Measurements from ENCODE around the gene EPHB4. TPM values are rescaled to one million over a fixed set of nuclear protein-coding genes. Genes with fewer than 3 reads are reported as not detected.
"Not testable (repeated sequence)": the region's sequence is repeated elsewhere in the genome, so short reads cannot be mapped to it uniquely, and the experiment has no call there.

Gene EPHB4
- total RNA-seq, 4 donors from 2014 or later = 19.0 to 55.6 (median 41.5) TPM

GRCh38 chr7:100764841-100765240, 62.5 kb downstream of the EPHB4 start:
- no peak overlapping the region for H3K4me3 ChIP-seq
- no peaks in the 10 kb centered on the region for H3K9me3 ChIP-seq
- 58 to 72% methylated on average over 4 of the region's 10 CpGs for WGBS, 2 donors (ENCODE audit: low coverage in 1 of 2)
- ATAC-seq = no peak
- no peaks in the 10 kb centered on the region for H3K4me1 ChIP-seq
- H3K36me3 ChIP-seq = no peaks in the 10 kb centered on the region
- no peak overlapping the region for H3K27ac ChIP-seq
- H3K27me3 ChIP-seq = peaks cover 13% of the 10 kb centered on the region
- TF ChIP-seq, protein P1, sequence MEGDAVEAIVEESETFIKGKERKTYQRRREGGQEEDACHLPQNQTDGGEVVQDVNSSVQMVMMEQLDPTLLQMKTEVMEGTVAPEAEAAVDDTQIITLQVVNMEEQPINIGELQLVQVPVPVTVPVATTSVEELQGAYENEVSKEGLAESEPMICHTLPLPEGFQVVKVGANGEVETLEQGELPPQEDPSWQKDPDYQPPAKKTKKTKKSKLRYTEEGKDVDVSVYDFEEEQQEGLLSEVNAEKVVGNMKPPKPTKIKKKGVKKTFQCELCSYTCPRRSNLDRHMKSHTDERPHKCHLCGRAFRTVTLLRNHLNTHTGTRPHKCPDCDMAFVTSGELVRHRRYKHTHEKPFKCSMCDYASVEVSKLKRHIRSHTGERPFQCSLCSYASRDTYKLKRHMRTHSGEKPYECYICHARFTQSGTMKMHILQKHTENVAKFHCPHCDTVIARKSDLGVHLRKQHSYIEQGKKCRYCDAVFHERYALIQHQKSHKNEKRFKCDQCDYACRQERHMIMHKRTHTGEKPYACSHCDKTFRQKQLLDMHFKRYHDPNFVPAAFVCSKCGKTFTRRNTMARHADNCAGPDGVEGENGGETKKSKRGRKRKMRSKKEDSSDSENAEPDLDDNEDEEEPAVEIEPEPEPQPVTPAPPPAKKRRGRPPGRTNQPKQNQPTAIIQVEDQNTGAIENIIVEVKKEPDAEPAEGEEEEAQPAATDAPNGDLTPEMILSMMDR (IDR thresholded peaks at IDR 0.05) = no peak
- TF ChIP-seq EP300 (IDR thresholded peaks at IDR 0.05) (no peak), POLR2A (IDR thresholded peaks at IDR 0.05) (no peak), POLR2AphosphoS5 (IDR thresholded peaks at IDR 0.05) (no peak)

DNA sequence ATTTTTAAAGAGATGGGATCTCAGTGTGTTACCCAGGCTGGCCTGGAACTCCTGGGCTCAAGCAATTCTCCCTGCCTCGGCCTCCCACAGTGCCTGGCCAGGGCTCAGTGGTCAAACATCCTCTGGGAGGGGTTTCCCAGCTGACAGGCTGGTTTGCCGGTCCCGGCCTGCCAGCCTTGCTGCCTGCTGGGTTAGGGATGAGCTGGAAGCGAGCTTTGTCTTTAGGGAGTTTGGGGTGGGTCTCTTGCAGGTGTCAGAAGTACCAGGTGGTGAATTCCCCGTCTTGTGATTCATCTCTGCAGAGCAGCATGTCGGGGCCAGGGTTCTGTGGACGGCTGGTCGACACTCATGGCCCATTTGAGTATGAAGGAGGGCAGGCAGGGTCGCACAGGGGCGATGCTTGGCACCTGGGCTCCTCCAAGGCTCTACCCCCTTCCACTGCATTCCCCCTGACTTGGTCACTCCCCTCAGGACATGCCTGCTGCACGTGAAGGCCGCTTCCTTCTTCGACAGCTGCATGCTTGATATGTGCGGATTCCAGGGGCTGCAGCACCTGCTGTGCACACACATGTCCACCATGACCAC, 63.7 kb downstream of the EPHB4 start:
- H3K4me3 ChIP-seq = no peak overlapping the region
- 67 to 100% methylated on average over 1 to 3 of the region's 14 CpGs for WGBS, 2 donors (ENCODE audit: low coverage in 1 of 2)
- no peak for ATAC-seq
- H3K36me3 ChIP-seq = no peaks in the 10 kb centered on the region
- no peaks in the 10 kb centered on the region for H3K9me3 ChIP-seq
- H3K4me1 ChIP-seq = no peaks in the 10 kb centered on the region
- TF ChIP-seq, protein P1 (IDR thresholded peaks at IDR 0.05) = no peak
- TF ChIP-seq POLR2A (IDR thresholded peaks at IDR 0.05) (no peak), EP300 (IDR thresholded peaks at IDR 0.05) (no peak), POLR2AphosphoS5 (IDR thresholded peaks at IDR 0.05) (no peak)
- peaks cover 15% of the 10 kb centered on the region for H3K27me3 ChIP-seq
- no peak overlapping the region for H3K27ac ChIP-seq

GRCh38 chr7:100762841-100763240, 64.5 kb downstream of the EPHB4 start:
- peaks cover 21% of the 10 kb centered on the region for H3K27me3 ChIP-seq
- not testable (repeated sequence) for H3K9me3 ChIP-seq, H3K27ac ChIP-seq, ATAC-seq, H3K4me1 ChIP-seq, H3K4me3 ChIP-seq, H3K36me3 ChIP-seq
- WGBS, 2 donors (ENCODE audit: low coverage in 1 of 2) = 50 to 77% methylated on average over 1 to 4 of the region's 5 CpGs

DNA sequence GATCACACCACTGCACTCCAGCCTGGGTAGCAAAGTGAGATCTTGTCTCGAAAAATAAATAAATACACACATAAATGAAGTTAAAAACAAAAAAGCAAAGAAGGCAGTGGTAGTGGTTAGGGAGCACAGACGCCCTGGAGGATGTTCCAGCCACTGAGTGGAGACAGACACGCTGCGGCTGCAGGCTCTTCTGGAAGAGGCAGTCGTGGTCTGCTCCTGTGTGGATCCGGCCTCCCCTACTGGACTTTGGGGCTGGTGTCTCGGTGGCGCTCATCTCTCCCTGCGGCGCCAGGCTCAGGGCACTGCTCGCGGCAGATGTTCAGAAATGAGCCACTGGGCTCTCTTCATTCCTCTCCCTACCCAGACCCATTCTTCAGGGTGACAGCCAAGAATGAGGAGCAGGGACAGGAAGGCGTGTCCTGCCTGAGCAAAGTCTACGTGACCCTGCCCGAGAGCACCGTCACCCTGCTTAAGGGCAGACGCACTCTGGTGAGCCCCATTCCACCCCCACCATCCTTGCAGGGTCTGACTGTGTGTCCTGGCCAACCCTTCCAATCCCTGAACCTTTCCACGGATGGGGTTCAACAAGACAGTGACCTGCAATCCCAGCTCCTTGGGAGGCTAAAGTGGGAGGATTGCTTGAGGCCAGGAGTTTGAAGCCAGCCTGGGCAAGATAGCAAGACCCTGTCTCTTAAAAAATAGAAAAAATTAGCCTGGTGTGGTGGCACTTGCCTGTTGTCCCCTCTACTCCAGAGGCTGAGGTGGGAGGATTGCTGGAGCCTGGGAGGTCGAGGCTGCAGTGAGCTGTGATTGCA, 67.8 kb downstream of the EPHB4 start:
- WGBS, 2 donors (ENCODE audit: low coverage in 1 of 2) = 68 to 75% methylated on average over 12 to 13 of the region's 19 CpGs

GRCh38 chr7:100753750-100754149, 73.6 kb downstream of the EPHB4 start:
- H3K4me3 ChIP-seq = no peak overlapping the region
- no peak for ATAC-seq
- no peaks in the 10 kb centered on the region for H3K4me1 ChIP-seq
- H3K27me3 ChIP-seq = peaks cover 41% of the 10 kb centered on the region
- no peak overlapping the region for H3K27ac ChIP-seq
- no peaks in the 10 kb centered on the region for H3K36me3 ChIP-seq
- no peaks in the 10 kb centered on the region for H3K9me3 ChIP-seq
- no peak for TF ChIP-seq POLR2AphosphoS5 (IDR thresholded peaks at IDR 0.05)
- TF ChIP-seq, protein P1 (IDR thresholded peaks at IDR 0.05) = no peak
- TF ChIP-seq EP300 (IDR thresholded peaks at IDR 0.05) = no peak
- TF ChIP-seq POLR2A (IDR thresholded peaks at IDR 0.05) = no peak
- WGBS, 2 donors (ENCODE audit: low coverage in 1 of 2) = 82 to 91% methylated on average over 2 to 3 of the region's 3 CpGs

More for the DNA sequence above, 67.8 kb downstream of the EPHB4 start:
- no peak overlapping the region for H3K27ac ChIP-seq
- no peaks in the 10 kb centered on the region for H3K9me3 ChIP-seq
- H3K27me3 ChIP-seq = peaks cover 21% of the 10 kb centered on the region
- H3K4me1 ChIP-seq = no peaks in the 10 kb centered on the region
- TF ChIP-seq POLR2AphosphoS5 (IDR thresholded peaks at IDR 0.05) (no peak), EP300 (IDR thresholded peaks at IDR 0.05) (no peak), POLR2A (IDR thresholded peaks at IDR 0.05) (no peak)
- TF ChIP-seq, protein P1 (IDR thresholded peaks at IDR 0.05) = no peak
- no peak overlapping the region for H3K4me3 ChIP-seq
- no peak for ATAC-seq
- H3K36me3 ChIP-seq = no peaks in the 10 kb centered on the region
